Duodenal mucosa (tissue), 2 donors: Measurements from ENCODE around the gene PKP3.

Experiments
- H3K27ac ChIP-seq: one replicate; pipeline ENCODE4 v1.7.0; 2013; ENCODE audit warnings: low read depth, low read length
- H3K27me3 ChIP-seq, 2 donors: one replicate each; pipeline ENCODE4 v1.7.0; 2013; ENCODE audit warnings: low read length in 2 of 2, control low read depth in 1 of 2; ENCODE audit not compliant: insufficient read depth in 2 of 2, control insufficient read depth in 1 of 2
- H3K36me3 ChIP-seq, 2 donors: one replicate each; pipeline ENCODE4 v1.7.0; 2013; ENCODE audit warnings: low read length in 2 of 2, control low read depth in 1 of 2; ENCODE audit not compliant: insufficient read depth in 2 of 2, control insufficient read depth in 1 of 2
- H3K4me1 ChIP-seq, 2 donors: one replicate each; pipeline ENCODE4 v1.7.0; 2013; ENCODE audit warnings: low read length in 2 of 2, control low read depth in 1 of 2; ENCODE audit not compliant: insufficient read depth in 2 of 2, control insufficient read depth in 1 of 2
- H3K4me3 ChIP-seq, 2 donors: one replicate each; pipeline ENCODE4 v1.7.0; 2013; ENCODE audit warnings: low read length in 2 of 2, low read depth in 1 of 2
- H3K9ac ChIP-seq, 2 donors: one replicate each; pipeline ENCODE4 v1.7.0; 2013; ENCODE audit warnings: low read length in 2 of 2, low read depth in 1 of 2
- H3K9me3 ChIP-seq, 2 donors: one replicate each; pipeline ENCODE4 v1.7.0; 2013; ENCODE audit warnings: low read length in 2 of 2, control low read depth in 1 of 2; ENCODE audit not compliant: control insufficient read depth in 1 of 2

The PKP3 gene

DNA sequence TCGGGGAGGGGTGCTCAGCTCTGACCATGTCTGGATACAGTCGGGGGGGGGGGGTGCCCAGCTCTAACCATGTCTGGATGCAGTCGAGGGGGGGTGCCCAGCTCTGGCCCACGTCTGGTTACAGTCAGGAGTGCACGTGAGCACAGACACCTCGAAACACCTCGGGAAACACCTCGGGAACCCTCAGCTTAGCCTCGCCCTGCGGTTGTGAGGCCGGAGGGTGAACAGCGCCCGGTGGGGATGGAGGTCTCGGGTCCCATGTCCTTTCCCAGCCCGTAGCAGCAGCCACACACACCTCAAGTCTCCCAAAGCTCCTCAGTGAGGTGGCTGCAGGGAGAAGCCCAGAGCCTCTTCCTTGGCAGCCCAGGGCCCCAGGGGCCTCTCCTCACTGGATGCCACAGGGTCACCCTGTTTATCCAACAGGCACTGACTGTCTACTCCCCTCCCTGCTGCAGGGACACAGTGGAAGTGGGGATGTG lies 18.7 kb downstream of the PKP3 start:
- Histone ChIP-seq H3K9ac (peak overlapping the region in 1 of 2 donors; percentile 6), H3K27ac (no peak overlapping the region), H3K27me3 (no peaks in the 10 kb centered on the region), H3K36me3 (peaks cover 0 to 3% of the 10 kb centered on the region in 2 donors), H3K4me1 (peaks cover 19 to 38% of the 10 kb centered on the region in 2 donors), H3K4me3 (no peak overlapping the region), H3K9me3 (no peaks in the 10 kb centered on the region)

DNA sequence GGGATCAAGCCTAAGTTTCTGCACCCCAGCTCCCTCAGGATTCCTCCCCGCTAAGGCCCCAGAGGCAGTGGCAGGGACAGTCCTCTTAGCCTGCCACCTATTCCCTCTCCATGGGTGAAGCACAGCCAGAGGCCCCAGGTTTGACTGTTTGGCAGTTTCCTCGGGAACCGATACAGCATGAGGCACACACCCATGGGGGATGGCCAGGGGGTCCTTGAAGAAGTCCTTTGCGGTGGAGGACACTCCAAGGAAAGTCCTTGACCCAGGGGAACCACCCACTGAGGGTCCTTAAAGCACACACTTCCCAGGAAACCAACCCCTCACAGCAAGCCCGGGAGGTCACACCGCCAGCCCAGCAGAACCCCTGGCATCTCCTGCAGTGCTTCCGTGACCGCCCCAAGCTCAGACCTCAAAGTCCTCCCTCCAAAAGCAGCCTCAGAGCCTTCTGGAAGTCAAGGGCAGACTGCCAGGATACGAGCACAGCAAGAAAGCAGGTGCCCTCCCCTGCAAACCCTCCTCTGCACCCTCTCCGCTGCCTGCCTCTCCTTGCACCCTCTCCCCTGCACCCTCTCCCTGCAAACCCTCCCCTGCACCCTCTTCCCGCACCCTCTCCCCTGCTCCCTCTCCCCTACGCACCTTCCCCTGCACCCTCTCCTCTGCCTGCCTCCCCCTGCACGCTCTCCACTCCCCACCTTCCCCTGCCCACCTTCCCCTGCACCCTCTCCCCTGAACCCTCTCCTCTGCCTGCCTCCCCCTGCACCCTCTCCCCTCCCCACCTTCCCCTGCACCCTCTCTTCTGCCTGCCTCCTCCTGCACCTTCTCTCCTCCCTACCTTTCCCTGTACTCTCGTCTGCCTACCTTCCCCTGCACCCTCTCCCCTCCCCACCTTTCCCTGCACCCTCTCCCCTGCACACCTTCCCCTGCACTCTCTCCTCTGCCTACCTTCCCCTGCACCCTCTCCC lies 19.4 kb downstream of the PKP3 start:
- Histone ChIP-seq H3K36me3 (peaks cover 0 to 3% of the 10 kb centered on the region in 2 donors), H3K4me1 (peaks cover 19 to 39% of the 10 kb centered on the region in 2 donors), H3K27ac (no peak overlapping the region), H3K9me3 (no peaks in the 10 kb centered on the region), H3K27me3 (no peaks in the 10 kb centered on the region), H3K9ac (peak overlapping the region in 1 of 2 donors; percentile 6), H3K4me3 (peak overlapping the region in 1 of 2 donors; percentile 21)

- Histone ChIP-seq H3K9me3 (no peaks in the 10 kb centered on the region), H3K27me3 (no peaks in the 10 kb centered on the region), H3K4me3 (peak overlapping the region; percentile 48 to 74), H3K27ac (no peak overlapping the region), H3K4me1 (peaks cover 19 to 39% of the 10 kb centered on the region in 2 donors), H3K9ac (peak overlapping the region in 1 of 2 donors; percentile 43), H3K36me3 (peaks cover 0 to 3% of the 10 kb centered on the region in 2 donors)
These were observed 20.4 kb downstream of the PKP3 start for GRCh38 chr11:414318-414857.

GRCh38 chr11:415640-416041 lies 21.6 kb downstream of the PKP3 start:
- Histone ChIP-seq H3K9ac (peak overlapping the region; percentile 59 to 77), H3K27me3 (no peaks in the 10 kb centered on the region), H3K27ac (peak overlapping the region; percentile 46), H3K36me3 (no peaks in the 10 kb centered on the region), H3K4me1 (peaks cover 19 to 39% of the 10 kb centered on the region in 2 donors), H3K9me3 (no peaks in the 10 kb centered on the region), H3K4me3 (peak overlapping the region; percentile 73 to 77)

DNA sequence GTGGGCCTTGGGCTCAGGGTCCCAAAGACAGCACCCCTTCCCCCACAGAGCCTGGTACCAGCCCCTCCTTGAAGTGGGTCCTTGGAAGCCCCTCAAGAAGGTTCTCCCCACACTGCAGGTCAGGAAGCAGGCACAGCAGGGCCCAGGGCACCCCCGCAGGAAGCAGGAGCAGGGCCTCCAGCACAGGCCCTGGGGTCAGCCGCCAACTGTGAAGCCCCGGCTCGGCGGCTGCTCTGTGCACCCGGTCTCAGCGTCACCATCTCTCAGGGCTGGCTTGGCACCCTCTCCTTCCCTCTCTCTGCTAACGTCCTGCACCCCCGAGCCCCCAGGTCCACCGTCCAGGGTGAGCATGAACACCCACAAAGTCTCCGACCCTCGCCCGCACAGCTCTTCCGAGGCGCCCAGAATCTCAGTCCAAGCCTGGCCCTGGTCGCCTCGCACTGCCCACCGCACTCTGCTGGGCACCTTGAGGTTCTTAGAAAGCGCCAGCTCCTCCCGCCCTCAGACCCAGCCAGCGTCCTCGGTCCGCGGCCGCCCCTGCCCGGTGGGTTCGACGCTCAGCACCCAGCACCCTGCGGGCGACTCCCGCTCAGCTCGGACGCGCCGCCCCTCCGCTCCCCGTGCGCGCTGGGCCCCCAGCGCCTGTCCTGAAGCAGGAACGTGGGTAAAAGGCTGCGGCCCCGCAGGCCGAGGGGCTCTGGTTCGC lies 22.2 kb downstream of the PKP3 start:
- Histone ChIP-seq H3K27ac (peak overlapping the region; percentile 92), H3K4me1 (peaks cover 19 to 39% of the 10 kb centered on the region in 2 donors), H3K27me3 (no peaks in the 10 kb centered on the region), H3K4me3 (peak overlapping the region; percentile 73 to 77), H3K9ac (peak overlapping the region; percentile 59 to 77), H3K36me3 (no peaks in the 10 kb centered on the region), H3K9me3 (no peaks in the 10 kb centered on the region)

DNA sequence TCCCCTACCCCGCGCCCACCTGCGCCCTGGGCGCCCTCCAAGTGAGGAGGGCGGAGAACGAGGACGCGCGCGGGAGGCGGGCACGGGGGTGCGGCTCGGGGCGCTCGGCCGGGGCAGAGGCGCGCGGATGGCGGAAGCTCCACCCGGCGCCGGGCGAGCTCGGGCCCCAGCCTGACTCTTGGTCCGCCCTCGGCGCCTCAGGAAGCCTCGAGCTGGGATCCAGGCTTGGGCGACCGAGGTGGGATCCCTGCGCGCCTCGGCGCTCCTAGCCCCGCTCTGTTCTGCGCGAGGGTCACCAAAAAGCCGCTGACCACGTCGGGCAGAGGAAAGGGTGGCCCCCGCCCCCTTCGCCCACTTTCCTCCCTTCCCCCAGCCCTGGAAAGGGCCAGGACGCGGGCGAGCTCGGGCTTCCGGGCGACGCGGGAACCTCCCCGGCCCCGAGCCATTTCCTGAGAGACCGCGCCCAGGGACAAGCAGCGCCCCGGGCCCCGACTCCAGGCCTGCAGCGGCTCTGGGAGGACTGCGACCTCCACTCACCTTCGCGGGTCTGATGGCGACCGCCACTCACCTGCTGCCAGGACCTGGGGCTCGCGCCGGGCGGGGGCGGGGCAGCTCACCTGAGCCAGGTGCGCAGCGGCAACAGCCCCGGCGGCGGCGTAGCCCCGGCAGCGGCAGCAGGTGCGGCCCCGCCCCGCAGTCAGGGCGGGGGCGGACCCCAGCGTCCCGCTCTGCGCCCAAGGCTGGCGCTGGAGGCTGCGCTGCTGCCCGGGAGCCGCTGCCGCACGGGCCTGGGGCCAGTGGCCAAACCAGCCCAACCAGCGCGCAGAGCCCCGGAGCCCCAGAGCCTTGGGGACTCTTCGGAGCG lies 23.0 kb downstream of the PKP3 start:
- peak overlapping the region; percentile 59 to 77 for H3K9ac ChIP-seq
- H3K27ac ChIP-seq: peak overlapping the region; percentile 92
- no peaks in the 10 kb centered on the region for H3K9me3 ChIP-seq
- no peaks in the 10 kb centered on the region for H3K27me3 ChIP-seq
- peaks cover 19 to 39% of the 10 kb centered on the region in 2 donors for H3K4me1 ChIP-seq
- peak overlapping the region; percentile 73 to 77 for H3K4me3 ChIP-seq
- no peaks in the 10 kb centered on the region for H3K36me3 ChIP-seq

- H3K4me1 ChIP-seq: peaks cover 19 to 36% of the 10 kb centered on the region in 2 donors
- H3K9me3 ChIP-seq: no peaks in the 10 kb centered on the region
- H3K27me3 ChIP-seq: no peaks in the 10 kb centered on the region
- H3K4me3 ChIP-seq: peak overlapping the region; percentile 73 to 77
- no peaks in the 10 kb centered on the region for H3K36me3 ChIP-seq
- no peak overlapping the region for H3K27ac ChIP-seq
- H3K9ac ChIP-seq: peak overlapping the region in 1 of 2 donors; percentile 32
These were observed 23.8 kb downstream of the PKP3 start for GRCh38 chr11:417652-418342.

DNA sequence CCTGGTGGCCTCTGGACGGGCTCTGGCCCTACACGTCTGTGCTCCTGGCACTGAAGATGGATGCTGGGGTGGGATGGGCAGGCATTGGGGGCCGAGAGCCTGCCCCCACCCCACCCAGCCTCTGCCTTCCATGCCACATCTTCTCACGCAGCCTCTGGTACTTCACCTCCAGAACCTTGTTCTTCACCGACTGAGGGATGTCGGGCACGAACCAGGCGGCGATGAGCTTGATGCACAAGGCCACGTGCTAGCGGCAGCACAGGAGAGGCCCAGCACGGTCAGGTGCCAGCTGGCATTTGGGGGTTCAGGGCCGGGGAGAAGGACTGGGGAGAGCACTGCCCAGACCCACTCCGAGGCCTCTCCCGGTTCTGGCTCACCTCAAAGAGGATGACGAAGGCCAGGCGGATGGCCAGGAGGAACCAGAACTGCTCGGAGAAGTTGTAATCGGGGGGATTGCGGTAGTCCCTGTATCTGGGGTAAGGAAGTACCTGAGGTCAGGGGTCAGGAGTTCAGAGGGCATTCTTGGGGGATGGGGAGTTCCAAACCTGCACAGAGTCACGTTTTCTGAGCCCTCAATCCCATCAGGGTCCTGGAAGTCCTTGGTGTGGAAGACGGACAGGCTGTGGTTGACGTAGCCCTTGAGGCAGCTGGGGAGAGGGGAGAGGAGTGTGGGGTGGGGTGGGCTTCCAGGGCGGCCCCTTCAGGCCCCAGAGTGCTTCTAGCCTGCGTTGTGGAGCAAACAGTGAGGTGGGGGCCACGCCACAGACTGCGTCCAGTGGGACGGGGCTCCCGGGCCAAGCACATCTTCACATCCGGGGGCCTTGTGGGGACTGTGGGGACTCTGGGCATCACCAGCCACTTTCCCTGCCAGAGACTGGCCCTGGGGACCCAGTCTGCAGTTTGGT lies 24.6 kb downstream of the PKP3 start:
- no peaks in the 10 kb centered on the region for H3K9me3 ChIP-seq
- no peak overlapping the region for H3K4me3 ChIP-seq
- H3K9ac ChIP-seq: no peak overlapping the region
- peaks cover 17 to 29% of the 10 kb centered on the region in 2 donors for H3K4me1 ChIP-seq
- no peak overlapping the region for H3K27ac ChIP-seq
- no peaks in the 10 kb centered on the region for H3K27me3 ChIP-seq
- H3K36me3 ChIP-seq: peaks cover 0 to 3% of the 10 kb centered on the region in 2 donors
